K562 (cell line): ENCODE measurements around the gene OVCA2.

Experiments used
- CHD4 ChIP-seq: fragments of 200-600 bp; sonication (generic); IDR thresholded peaks from 3 replicates; pipeline ENCODE4 v1.6.1; 2012; ENCODE audit warnings: low read depth, mild to moderate bottlenecking, mixed read lengths, low read length, inconsistent platforms; ENCODE audit not compliant: insufficient read depth, insufficient replicate concordance, poor library complexity, severe bottlenecking
- CTCF ChIP-seq, 3 experiments: IDR thresholded peaks in 2 of 3; conservative IDR thresholded peaks in 1 of 3; 2 replicates each; pipeline ENCODE4 v1.5.1; 2011 to 2012; ENCODE audit warnings: low read length in 3 of 3, mild to moderate bottlenecking in 3 of 3, control low read depth in 2 of 3, improper control_type of control experiment in 1 of 3, inconsistent platforms in 1 of 3, low read depth in 1 of 3, mixed read lengths in 1 of 3, moderate library complexity in 1 of 3; ENCODE audit not compliant: insufficient read depth in 2 of 3
- KDM1A ChIP-seq, 2 experiments: fragments of 450-650 bp; IDR thresholded peaks; 2 replicates each; pipeline ENCODE4 v1.6.1; 2016; ENCODE audit warnings: mild to moderate bottlenecking in 2 of 2
- NELFE ChIP-seq: IDR thresholded peaks from 2 replicates; pipeline ENCODE4 v1.6.1; 2011; ENCODE audit warnings: mild to moderate bottlenecking; ENCODE audit not compliant: insufficient read depth, insufficient read length
- PHF8 ChIP-seq: fragments of 200-600 bp; sonication (generic); IDR thresholded peaks from 2 replicates; pipeline ENCODE4 v1.6.1; 2012; ENCODE audit warnings: mixed run types, mild to moderate bottlenecking, inconsistent platforms, low read length, moderate library complexity, borderline replicate concordance
- RBBP5 ChIP-seq: fragments of 200-600 bp; sonication (generic); IDR thresholded peaks from 2 replicates; pipeline ENCODE4 v1.6.1; 2012; ENCODE audit warnings: borderline replicate concordance, mild to moderate bottlenecking, low read length, control low read depth, inconsistent platforms; ENCODE audit not compliant: insufficient read depth, poor library complexity, severe bottlenecking
- YY1 ChIP-seq, 3 experiments: IDR thresholded peaks; 2 replicates each; pipeline ENCODE4 v1.6.1; 2011; ENCODE audit warnings: low read length in 2 of 3, mild to moderate bottlenecking in 2 of 3, moderate library complexity in 2 of 3, borderline replicate concordance in 1 of 3, control low read depth in 1 of 3, low read depth in 1 of 3; ENCODE audit not compliant: insufficient read depth in 3 of 3, insufficient replicate concordance in 2 of 3, control insufficient read depth in 1 of 3, insufficient read length in 1 of 3; ENCODE audit errors: extremely low read depth in 1 of 3
- ZNF174 ChIP-seq: fragments of 250-450 bp; sonication (Bioruptor Pico); IDR thresholded peaks from 2 replicates; pipeline ENCODE4 v1.4.0; 2020; ENCODE audit warnings: mild to moderate bottlenecking
- TF ChIP-seq, protein P1 (sequence below): IDR thresholded peaks from 2 replicates; pipeline ENCODE4 v1.6.1; 2012; ENCODE audit warnings: low read depth, low read length, improper control_type of control experiment, borderline replicate concordance

DNA sequence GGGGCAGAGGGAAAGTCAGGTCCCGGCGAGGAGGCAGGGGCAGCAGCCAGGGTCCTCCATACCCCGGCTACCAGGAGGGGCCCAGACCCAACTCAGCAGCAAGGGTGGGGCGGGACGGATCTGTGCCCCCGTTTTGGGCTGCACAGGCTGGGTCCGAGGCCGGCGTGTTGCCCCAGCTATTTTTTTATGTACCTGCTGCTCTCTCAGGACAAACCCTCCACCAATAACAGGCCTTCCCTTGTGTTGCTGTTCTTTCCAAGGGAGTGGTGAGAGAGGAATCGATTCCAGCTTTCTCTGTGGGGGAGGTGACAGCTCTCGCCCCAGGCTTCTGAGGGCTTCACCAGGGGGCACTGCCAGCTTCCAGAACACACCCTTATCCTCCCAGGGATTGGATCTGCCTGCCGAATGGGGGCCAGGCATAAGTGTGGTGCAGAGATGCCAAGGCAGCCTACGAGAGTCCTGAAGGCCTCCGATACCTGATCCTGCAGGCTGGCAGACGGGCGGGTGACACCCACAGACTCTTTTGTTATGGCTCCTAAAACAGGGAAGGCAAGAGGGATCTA lies 39.0 kb upstream of the OVCA2 start:
- TF ChIP-seq CTCF (IDR thresholded peaks at IDR 0.05 in 2 of 3, conservative IDR thresholded peaks at IDR 0.05 in 1 of 3; ENCODE audit: insufficient read depth in 2 of 3, low read depth in 1 of 3, low read length in 3 of 3) (no peak), CHD4 (no peak), RBBP5 (no peak), PHF8 (no peak), NELFE (no peak), ZNF174 (CRISPR knock-in tag) (no peak), KDM1A (IDR thresholded peaks at IDR 0.05) (no peak), YY1 (IDR thresholded peaks at IDR 0.05; ENCODE audit: borderline replicate concordance in 1 of 3, control insufficient read depth in 1 of 3, extremely low read depth in 1 of 3, insufficient read depth in 3 of 3, insufficient read length in 1 of 3, insufficient replicate concordance in 2 of 3, low read depth in 1 of 3, low read length in 2 of 3) (no peak)
- TF ChIP-seq, protein P1, sequence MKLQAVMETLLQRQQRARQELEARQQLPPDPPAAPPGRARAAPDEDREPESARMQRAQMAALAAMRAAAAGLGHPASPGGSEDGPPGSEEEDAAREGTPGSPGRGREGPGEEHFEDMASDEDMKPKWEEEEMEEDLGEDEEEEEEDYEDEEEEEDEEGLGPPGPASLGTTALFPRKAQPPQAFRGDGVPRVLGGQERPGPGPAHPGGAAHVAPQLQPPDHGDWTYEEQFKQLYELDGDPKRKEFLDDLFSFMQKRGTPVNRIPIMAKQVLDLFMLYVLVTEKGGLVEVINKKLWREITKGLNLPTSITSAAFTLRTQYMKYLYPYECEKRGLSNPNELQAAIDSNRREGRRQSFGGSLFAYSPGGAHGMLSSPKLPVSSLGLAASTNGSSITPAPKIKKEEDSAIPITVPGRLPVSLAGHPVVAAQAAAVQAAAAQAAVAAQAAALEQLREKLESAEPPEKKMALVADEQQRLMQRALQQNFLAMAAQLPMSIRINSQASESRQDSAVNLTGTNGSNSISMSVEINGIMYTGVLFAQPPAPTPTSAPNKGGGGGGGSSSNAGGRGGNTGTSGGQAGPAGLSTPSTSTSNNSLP: no peak
